Amygdala (tissue), 56 donors: ENCODE data around the gene CHMP1B.
"Not testable (repeated sequence)": the region's sequence is repeated elsewhere in the genome, so short reads cannot be mapped to it uniquely, and the experiment has no call there.

Source experiments
- DNase-seq, 56 donors: peaks; one replicate each; lab custom pipeline; 2025; lab: John Stamatoyannopoulos, UW

The CHMP1B gene

DNA sequence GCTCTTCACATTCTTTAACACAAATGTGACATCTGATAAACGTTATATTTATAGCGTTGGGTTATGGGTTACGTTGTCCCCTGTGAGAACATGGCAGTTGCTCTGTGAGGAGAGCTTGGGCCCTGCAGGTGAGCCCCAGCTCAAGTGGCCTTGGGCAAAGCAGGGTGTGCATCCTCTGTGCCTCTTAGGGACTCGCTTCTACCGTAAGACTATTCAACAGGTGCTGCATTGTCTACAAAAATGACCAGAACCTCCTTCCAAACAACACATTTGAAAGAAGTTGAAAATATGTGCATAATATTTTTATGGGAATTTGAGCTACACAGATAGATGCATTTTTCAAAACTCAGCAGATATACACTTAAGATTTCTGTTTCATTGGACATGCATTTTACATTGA lies 16.4 kb upstream of the CHMP1B start:
- DNase-seq: no peak

DNA sequence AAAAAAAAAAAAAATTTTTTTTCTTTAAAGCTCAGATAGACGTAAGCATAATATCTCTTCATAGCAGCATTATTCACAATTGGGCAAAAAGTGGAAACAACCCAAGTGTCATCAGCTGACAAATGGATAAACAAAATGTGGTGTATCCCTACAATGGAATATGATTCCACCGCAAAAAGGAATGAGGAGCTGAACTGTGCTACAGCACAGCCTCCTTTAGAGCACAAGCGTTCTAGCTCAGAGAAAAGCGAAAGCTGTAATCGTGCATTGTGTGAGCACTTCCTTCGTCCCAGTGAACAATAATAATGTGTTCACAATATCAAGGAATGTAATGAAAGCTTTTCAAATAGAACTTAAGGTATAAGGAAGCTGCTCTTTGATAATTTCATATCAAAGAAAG lies 11.7 kb upstream of the CHMP1B start:
- DNase-seq: no peak

DNA sequence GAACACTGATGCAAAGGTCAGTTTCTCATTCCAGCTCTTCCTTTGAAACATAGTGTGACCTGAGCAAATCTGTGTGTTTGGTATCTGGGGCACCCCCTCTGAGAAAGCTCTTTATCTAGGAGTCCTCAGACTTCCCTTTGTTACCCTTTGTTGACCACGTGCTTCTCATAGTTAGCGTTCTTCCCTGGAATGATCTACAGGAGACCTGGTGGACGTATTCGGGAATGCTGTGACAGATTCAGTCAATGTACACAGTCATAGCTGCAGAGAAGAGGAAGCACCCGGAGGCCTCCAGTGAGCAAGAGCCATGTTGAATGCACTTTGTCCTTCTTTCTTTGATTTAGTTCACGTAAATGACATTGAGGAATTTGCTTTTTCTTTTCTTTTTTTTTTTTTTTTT lies 10.7 kb upstream of the CHMP1B start:
- DNase-seq: no peak

DNA sequence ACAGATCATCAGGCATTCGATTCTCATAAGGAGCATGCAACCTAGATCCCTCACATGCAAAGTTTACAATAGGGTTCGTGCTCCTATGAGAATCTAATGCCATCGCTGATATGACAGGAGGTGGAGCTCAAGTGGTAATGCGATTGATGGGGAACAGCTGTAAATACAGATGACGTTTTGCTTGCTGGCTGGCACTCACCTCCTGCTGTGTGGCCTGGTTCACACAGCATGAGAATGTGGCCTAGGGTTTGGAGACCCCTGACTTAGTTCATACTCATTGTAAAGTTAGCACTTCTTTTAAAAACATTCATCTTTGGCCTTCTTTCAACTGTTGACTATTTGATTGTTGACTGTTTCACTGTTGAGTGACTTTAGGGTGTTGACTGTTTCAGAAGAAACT lies 8.7 kb upstream of the CHMP1B start:
- no peak for DNase-seq

DNA sequence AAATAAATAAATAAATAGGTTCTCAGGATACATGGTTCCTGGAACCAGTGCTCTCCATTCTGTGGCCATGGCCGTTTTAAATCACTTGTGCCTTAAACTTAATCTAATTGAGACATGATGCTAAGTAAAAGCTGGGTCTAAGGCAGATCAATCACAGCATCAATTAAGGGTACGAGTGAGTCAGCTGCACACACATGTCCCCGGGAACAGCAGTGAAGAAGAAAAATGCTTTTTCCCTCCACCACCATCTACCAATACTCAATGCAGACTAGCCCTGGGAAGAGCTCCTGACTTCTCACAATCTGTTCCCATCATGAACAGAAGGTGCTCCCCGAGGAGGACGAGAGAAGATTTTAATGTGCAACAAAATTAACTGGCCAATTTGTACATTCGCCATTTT lies 6.8 kb upstream of the CHMP1B start:
- no peak for DNase-seq

DNA sequence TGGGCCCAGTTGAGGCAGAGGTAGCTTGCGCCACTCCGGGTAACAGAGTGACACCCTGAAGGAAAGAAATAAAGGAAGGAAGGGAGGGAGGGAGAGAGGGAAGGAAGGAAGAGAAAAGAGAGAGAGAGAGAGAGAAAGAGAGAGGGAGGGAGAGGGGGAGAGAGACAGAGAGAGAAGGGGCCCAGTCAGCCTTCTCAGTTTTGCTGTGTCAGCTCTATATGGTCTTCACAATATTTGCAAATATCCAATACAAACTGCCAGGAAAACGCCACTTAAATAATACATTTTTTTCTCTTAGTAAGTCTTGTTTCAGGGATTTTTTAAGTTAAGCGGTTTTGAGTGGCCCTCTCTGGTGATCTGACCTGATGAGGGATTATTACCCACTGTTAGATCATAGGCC lies 5.6 kb upstream of the CHMP1B start:
- no peak for DNase-seq

DNA sequence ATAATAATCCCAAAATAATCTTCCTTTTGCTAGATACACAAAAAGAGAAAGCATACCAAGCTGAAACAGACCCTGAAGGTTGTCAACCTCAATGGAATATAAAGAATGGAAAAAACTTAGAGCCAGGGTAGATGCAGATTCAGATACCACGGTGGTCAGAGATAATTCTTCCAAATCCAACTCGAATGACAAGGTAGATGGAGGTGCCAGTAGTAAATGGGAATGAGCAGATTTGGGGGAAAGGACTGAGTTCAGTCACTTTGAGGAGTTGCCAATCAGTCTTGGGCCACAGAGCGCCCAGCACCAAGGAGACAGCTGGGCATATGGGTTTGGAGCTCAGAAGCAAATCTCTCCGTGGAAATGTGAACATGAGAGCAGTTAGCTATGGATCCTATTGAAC lies 3.4 kb upstream of the CHMP1B start:
- no peak for DNase-seq

DNA sequence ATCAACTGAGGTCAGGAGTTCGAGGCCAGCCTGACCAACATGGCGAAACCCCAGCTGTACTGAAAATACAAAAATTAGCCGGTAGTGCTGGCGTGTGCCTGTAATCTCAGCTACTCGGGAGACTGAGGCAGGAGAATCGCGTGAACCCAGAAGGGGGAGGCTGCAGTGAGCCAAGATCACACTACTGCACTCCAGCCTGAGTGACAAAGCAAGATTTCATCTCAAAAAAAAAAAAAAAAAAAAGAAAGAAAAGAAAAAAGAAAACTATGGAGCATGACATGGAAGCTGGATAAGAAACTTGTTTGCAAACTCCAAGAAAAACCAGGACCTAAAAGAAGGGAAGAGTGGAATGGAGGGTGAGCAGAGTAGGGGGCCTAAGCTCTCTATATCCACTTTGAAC lies 1.9 kb upstream of the CHMP1B start:
- DNase-seq: no peak

DNA sequence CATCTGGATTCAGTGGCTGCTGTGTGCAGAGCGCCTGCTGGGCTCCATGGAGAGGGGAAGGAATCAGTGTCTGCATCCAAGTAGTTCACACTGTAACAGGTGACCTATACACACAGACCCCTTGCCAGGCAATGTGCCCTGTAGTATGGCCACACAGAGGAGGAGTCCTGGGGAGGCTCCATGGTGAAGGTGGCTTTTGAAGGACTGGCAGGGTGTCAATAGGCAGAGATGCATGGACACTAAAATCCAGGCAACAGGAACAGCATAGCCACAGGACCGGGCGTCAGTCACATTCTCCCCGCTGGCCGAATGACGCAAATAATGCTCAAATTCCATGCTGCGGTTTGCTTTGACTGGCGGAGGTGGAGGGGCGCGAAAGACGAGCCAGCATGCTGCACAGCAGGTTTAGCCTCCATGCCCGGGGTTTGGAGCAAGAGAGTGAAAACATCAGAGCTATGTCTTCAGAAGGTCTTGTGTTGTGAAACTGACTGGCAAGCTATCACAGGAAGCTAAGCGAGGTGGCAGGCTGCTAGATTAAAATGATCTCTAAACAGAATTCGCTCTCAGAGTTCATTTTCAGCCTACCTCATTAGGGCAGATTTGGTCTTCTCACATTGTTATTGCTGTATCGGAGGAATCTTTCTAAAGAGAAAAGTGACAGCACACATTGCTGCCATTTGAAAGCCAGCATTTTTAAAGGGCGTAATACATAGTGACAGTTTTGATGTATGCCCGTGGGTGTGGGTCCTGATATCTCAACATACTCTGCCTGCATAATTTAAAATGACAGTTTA lies 1.2 kb upstream of the CHMP1B start:
- peak in 49 of 56 donors; percentile 7 to 73 (median 39) for DNase-seq

DNA sequence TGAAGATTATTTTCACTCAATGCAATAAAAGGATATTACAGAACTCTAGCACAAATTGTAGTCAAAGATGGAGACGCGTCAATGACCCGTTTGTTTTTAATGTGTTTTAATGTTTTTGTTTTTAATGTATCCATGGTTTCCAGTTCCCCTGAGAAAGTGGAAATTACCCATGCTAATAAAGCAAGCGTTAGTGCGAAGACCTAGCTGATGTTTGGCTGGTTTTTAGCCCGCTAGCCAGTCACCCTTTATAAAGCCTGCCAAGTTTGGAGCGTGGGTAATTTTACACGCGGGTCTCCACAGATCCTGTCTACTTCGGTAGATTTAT lies 430 bp upstream of the CHMP1B start:
- peak in 1 of 56 donors; percentile 74 for DNase-seq

DNA sequence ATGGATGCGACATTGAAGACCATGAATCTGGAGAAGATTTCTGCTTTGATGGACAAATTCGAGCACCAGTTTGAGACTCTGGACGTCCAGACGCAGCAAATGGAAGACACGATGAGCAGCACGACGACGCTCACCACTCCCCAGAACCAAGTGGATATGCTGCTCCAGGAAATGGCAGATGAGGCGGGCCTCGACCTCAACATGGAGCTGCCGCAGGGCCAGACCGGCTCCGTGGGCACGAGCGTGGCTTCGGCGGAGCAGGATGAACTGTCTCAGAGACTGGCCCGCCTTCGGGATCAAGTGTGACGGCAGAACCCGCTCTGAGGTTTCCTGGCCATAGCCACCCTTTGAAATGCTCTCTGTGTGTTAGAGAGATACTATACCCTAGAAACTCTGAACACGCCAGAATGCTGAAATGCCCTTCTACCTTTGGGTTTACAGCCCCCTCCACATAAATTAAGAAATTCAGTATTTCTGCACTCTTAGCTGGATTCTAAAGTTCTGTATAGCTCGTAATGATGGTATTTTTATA lies 659 bp downstream of the CHMP1B start:
- peak in 7 of 56 donors; percentile 19 to 51 (median 36) for DNase-seq

DNA sequence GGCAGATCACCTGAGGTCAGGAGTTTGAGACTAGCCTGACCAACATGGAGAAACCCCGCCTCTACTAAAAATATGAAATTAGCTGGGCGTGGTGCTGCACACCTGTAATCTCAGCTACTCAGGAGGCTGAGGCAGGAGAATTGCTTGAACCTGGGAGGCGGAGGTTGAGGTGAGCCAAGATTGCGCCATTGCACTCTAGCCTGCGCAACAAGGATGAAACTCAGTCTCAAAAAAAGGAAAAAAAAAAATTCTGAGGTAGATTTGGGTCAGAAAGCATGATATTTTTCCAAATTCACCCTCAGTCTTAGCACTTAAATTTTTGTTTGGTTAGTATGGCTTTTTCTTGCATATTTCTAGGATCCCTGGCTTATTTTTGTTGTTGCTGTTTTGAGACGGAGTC lies 3.3 kb downstream of the CHMP1B start:
- not testable (repeated sequence) for DNase-seq

DNA sequence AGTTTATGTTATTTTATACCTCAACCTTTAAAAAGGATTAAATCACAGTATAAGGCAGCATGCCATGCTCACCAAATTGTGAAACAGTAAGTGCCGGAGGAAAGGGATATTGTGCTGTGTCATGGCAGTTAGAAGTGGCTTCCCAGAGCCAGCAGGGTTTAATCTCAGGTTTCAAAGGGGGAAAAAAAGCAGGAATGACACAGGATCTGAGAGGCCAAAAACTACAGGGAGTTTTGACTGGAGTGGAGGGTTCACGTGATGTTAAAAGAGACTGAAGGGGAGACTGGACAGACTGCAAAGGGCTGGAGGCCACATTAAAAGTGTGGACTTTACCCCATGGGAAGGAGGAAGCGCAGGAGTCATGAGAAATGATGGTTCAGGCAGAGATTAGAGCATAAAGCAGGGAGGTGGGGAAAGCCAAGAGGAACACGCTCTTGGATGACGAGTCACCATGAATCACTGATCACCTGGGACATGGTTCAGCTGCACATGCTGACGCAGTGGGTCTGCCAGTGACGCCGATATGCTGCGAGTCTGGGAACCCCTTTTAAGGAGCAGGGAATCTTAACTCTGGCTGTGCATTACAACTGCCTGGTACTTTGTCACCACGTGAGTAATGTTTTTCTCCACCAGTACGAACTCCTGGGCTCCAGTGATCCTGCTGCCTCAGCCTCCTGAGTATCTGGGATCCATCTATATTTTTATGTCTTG lies 6.1 kb downstream of the CHMP1B start:
- peak in 6 of 56 donors; percentile 6 to 31 (median 16) for DNase-seq

DNA sequence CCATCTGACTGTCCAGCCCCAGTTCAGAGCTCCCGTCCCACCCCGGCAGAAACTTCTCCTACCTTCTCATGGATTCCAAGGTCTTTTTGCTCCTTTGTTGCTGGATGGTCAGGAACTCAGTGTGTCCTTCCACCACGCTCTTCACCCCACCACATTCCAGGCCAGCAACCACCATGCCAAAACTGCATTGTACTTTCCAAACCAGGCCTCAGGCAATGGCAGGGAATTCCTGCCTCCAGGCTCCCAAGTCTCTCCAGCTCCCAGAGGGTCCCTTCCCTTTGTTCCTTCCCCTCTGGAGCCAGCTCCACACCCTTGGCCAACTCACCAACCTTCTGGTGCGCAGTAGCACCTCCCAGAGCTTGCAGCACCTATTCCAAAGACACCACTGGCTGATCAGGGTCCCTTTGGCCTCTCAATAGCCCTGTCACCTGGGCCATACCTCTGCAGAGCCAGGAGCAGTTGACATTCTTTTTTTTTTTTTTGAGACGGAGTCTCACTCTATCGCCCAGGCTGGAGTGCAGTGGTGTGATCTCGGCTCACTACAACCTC lies 8.1 kb downstream of the CHMP1B start:
- no peak for DNase-seq

DNA sequence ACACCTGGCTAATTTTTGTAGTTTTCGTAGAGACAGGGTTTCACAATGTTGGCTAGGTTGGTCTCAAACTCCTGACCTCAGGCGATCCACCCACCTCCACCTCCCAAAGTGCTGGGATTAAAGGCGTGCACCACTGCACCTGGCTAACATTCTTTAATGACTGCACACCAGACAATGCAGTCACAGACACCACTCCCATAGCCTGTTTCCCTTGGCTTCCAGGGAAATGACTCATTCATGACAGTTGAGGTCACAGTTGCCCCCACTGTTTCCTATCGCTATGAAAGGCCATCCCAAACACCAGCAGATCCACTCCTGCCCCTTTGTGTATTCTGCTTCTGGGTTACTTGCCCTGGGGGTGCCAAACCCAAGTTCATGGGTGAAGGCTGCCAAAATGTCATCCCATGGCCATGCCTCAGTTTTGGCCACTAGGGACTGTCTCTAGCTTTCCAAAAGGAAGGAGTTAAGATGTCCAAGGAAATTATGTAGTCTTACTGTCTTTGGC lies 8.7 kb downstream of the CHMP1B start:
- DNase-seq: no peak

DNA sequence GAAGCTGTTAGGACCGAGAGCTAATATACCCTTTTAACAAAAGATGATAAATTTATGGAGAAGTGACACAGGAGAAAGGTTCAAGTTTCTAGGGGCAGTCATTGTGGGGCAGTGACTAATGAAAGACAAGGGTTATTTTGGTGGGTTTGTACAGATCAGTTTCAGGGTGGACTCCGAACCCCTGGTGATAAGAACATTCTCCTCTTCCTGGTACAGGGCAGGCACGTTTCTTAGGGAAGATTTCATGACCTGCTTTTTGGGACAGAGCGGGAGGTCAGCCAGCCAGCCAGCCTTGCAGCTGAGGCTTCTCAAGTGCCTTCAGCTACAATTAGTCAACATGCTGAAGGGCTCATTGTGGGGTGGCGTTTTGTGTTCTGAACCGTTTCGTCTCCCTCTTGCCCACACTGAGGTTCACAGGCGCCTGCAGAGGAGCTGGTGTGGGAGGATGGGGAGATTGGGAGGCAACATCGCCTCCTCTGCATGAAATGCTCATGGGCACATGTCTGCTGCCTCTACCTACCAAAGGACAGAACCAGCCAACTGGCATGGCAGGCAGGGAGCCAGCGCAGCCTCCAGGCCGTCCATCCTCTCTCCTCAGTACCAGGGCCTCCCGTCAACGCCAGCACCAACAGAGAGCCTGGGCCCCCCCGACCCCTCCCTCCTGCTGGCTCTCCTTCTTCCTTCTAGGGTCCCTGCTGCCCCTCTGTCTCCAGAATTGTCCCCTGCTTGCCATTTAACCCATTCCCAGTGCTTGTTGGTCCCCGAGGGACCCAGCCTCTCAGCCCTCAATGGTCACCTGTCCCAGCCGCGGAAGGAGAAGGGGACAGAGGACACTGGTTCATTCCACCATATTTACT lies 9.6 kb downstream of the CHMP1B start:
- DNase-seq: no peak

DNA sequence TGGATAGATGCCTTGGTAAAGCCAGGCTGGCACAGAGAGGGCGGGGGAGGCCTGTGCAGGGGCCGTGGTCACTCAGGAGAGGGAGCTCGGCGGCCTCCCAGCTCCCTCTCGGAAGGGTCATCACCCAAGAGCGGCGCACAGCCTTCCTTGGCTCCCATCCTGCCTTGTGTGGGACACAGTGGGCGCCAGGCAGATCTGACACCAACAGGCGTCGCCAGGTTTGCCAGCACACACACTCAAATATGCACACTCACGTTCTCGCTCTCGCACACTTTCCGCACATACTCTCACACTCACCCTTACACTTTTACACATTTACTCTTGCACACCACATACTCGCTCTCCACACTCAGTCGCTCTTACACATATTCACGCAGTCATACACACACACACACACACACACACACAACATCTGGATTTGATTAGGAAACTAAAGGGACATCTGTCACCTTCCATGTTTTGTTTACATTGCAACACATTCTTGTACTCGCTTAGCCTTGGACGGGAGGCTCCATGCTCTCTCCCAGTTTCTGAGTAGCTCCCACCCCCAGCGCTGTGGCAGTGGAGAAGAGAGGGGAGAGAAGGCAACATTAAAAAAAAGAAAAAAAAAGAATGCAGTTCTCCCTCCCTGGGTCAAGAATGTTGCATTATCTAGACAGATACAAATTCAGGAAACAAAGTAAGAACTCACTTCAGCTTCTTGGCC lies 10.5 kb downstream of the CHMP1B start:
- no peak for DNase-seq

DNA sequence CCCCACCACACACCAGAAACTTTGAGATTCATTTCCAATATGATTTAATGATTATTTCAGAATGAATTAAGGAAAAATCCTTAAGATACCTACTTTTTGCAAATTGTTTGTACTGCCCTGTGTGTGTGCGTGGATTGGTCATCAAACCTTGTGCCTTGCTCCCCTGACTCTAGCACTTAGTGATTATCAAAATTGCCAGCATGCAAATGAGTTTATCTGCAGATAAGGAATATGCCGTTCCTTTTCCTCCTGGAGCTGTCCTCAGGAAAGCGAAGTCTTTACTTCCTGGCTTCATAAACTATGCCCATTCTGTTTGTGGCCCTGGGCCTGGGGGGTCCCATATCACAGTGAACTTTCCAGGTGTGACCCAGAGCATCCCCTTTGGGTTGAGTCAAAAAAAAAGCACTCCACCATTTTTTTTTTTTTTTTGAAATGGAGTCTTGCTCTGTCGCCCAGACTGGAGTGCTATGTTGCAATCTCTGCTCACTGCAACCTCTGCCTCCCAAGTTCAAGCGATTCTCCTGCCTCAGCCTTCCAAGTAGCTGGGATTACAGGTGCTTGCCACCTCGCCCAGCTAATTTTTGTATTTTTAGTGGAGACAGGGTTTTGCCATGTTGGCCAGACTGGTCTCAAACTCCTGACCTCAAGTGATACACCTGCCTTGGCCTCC lies 11.4 kb downstream of the CHMP1B start:
- DNase-seq: no peak

DNA sequence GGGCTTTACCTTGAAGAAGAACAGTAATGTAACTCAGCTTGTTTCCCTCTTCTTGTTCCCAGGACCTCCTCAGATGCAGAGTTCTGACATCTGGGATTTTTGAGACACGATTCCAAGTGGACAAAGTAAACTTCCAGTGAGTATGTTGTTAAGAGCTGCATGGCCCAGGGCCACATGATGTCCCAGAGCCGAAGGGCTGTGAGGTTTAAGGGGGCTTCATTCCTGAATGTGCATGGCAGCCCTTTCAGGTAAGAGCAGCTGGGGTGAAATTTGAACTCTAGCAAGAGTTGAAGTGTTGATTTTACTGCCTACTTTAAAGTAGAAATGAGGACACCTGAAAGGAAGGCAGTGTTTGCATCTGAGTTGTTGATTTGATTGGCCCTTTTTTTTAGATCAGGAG lies 13.3 kb downstream of the CHMP1B start:
- no peak for DNase-seq
